SIG-M5 treated with dmso at 0.1 percent for 504 hours (cell line): ENCODE results near the gene TCL1B.
A peak's percentile ranks its signal among the peaks of the same experiment; 100 is the strongest.

Experiments
- DNase-seq: peaks from one replicate; lab custom pipeline; 2025; ENCODE audit not compliant: unreplicated experiment; lab: John Stamatoyannopoulos, UW

Gene TCL1B

DNA sequence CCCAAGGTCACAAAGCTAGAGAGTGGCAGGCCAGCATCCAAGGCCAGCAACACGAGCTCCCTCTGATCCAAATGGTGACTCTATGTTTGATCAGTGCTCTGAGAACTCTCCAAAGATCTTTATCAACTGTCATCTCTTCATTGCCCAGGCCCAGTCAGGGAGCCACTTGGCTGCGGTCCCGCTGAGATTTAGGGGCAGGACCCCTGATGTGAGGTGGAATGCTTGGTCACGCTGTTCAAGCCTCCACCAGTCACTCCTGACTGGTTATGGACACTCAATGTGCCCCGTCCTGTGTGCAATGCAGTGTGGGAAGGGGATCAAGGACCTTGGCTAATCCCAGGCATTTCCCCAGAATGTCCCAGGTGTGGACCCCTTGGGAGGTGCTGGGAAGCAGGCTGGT, 19.8 kb upstream of the TCL1B start:
- no peak for DNase-seq

DNA sequence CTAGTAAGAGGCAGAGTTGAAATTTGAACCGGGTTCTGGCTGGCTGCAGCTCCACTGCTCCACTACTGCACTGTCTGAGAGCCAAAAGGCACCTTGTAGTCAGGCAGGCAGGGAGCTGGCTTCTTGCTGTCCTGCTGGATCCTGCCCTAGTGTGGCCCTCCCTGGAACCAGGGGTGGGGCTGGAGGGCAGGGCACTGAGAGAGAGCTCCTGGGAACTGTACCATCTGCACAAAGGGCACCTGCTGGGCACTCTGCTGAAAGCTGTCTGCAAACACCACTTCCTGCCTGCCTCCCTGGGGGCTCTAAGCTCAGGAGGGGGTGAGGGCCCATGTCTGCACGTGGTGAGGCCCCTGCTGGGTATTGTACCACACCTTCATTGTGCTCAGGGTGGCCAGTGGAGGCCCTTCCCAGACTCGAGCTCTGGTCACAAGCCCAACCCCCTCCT, 19.0 kb upstream of the TCL1B start:
- DNase-seq, result no peak

DNA sequence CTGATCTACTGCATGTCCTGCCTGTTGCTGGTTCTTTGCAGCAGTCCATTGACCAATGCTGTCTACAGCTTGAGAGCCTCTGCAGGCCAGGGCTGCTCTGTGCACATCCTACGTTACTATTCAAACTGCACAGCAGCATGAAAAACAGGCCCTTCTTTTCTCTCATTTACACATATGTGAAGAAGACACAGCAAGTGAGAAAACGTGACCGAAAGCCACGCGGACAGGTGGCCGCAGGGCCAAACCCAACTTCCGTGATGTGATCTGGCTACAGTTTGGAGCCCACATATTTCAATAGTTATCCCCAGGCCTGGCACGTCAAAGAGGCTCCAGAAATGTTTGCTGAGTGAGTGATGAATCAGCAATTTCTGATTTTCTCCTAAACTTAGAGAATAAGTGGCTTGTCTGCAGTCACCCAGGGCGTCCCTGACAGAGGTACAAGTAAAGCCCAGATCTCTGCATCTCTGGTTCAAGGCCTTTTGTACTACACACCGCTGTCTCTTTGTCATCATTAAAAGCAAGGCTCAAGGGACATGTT, 17.9 kb upstream of the TCL1B start:
- no peak for DNase-seq

DNA sequence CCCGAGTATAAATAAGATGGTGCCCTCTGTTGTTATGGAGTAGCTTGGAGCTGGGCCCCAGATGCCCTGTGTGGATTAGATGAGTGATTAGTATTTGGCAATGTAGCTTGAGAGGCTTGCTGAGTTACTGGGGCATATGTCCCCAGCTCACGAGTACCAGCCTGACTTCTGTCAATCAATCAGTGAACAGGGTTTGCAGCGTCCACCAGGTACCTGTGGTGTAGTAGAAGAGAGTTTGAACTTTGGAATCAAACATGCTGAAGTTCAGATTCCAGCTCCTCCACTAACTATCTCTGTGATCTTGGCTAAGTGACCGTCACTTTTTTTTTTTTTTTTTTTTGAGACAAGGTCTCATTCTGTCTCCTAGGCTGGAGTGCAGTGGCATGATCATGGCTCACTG, 11.6 kb upstream of the TCL1B start:
- DNase-seq, result no peak

DNA sequence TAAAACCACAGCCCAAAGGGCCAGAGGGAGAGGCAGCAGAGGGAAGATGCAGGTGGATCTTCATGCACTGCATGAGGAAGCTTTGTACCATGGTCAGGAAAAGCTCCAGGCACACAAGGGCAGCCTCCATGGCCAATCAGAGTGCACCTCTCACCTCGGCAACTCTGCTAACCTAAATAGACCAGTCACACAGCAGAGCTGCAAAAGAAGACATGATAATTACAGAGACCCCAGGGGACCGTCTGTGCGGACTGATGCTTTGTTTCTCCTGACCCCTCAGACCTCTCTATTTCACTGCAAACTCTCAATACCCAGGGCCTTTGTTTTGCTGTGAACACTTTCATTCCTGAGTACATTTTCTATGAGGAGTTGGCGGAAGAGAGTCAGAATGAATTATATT, 10.7 kb upstream of the TCL1B start:
- DNase-seq, result no peak

DNA sequence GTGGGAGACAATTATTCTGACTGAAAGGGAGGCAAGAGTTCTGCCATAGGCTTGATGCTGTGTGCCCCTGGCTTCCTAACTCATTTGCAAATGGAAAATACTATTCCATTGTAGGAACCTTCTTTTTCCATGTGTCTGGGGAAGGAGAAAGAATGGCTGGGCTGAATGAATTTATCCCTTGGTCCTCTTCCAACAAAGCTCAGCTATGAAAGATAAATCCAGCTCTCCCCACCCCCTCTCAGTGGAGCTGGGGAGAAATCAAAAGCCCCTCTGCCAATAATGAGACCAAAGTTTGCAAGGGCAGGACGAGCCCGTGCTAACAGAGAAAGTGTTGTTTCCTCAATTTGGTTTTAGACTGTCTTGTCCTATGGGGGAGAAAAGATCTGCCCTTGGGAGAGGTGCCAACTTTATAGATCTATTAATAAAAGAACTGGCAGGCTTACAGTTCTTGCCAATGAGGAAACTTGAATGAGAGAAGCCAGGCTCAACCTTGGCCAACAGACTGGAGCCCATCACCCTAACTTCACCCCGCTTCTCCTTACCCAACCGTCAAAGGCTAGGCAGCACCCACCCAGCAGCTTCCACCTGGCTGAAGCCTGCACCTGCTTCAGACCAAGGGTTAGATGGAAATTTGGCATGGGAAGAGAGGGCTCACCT, 8.9 kb upstream of the TCL1B start:
- DNase-seq, result no peak

DNA sequence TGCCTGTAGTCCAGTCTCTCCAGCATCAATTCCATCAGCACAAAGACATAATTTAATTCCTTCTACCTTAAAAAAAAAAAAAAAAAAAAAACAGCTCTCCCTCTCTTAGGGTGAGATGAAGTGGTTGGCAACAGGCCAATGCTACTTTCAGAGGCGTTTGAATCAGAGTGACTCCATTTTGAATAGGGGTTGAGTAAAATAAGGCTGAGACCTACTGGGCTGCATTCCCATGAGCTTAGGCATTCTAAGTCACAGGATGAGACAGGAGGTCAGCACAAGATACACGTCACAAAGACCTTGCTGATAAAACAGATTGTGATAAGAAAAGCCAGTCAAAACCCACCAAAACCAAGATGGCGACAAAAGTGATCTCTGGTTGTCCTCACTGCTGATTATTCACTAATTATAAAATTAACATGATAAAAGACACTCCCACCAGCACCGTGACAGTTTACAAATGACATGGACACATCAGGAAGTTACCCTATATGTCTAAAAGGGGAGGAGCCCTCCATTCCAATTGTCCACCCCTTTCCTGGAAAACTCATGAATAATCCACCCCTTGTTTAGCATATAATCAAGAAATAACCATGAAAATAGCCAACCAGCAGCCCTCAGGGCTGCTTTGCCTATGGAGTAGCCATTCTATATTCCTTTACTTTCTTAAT, 6.9 kb upstream of the TCL1B start:
- no peak for DNase-seq

DNA sequence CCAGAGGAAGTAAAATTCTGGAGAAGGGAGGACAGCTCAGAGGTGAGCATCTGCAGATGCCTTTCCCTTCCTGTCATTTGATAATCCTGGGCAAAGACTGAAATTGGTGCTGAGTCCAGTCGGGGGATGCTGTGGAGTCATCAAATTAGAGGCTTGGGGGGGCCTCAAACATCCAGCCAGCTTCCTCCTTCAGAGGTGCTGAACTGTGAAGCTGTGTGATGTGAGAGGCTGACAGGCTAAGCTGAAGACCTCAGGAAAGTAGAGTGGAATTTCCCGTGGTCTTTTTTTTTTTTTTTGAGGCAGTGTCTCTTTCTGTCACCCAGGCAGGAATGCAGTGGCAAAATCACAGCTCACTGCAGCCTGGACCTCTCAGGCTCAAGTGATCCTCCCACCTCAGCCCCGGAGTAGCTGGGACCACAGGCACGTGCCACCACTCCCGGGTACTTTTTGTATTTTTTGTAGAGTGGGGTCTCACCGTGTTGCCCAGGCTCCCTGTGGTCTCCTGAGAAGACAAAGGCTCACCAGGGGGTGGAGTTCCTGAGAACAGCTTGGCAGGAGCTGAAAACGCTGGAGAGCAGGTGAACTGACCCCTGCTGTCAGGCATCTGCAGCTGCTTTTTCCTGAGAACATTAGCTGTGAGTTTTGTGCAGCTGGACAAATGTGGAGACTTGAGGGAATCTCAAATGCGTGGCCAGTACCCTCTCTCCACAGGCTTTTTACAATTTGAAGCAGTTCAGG, 6.1 kb upstream of the TCL1B start:
- no peak for DNase-seq

DNA sequence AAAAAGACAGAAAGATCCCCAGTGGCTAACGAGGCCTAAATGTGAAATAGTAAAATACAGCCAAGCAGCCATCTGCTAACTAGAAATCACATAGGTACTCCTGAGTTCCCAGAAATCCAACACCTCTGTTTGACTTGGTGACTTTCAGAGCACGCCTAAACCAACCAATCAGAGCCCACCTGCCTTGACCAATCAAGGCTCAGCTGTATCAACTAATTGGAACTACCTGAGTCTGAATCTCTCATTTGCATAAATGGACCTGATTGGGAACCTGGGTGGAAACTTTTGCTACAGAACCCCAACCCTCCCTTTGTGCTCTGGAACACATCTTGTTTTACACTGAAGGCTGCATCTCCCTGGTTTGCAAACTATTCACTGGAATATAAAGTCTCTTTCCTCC, 5.1 kb upstream of the TCL1B start:
- no peak for DNase-seq

DNA sequence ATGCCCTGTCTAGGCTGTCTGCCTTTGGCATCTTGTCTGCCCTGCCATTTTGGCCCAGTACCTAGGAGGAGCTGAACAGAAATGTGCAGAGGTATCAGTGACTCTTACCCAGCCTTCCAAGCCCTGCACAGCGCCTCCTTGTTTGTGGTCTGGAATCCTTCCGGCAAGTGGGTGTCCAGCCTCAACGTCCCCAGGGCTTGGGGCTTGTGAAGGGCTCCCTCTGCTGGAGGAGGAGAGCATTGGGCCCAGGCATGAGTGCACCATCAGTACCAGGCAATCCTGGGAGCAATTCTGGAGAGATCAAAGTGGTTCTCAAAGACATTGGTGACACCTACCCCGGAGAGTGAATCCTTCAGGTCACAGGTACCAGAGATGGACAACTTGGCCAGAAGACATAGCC, 2.4 kb upstream of the TCL1B start:
- DNase-seq, result peak; percentile 12

DNA sequence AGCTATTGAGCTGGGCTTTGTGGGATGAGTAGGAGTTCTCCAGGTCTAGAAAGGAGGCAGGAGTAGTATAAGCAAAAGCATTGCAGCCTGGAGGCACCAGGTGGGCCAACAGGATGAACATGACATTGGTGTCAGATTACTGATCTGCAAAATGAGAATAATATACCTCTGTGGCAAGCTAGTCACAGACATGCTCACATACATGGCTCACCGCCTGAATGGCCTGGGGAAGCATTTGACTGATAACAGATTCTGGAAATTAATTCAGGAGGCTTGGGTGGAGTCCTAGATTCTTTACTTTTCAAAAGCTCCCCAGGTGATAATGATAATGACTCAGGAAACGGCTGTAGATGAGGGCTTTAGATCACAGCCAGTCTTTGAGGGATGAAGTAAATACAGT, 709 bp downstream of the TCL1B start:
- no peak for DNase-seq

DNA sequence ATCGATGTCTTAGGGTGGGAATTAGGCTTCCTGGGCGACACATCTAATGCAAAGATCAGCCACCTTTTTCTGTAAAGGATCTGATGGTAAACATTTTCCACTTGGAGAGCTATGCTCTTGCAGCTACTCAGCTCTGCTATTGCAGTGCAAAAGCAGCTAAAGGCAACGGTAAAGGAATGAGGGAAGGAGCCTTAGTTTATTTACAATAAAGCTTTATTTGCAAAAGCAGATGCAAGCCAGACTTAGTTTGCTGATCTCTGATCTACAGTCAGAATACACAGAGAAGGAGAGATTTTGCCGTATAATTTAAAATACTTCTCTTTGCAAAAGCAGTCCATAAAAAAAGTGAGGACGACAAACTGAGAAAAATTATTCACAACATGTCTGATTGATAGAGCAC, 3.2 kb downstream of the TCL1B start:
- no peak for DNase-seq

DNA sequence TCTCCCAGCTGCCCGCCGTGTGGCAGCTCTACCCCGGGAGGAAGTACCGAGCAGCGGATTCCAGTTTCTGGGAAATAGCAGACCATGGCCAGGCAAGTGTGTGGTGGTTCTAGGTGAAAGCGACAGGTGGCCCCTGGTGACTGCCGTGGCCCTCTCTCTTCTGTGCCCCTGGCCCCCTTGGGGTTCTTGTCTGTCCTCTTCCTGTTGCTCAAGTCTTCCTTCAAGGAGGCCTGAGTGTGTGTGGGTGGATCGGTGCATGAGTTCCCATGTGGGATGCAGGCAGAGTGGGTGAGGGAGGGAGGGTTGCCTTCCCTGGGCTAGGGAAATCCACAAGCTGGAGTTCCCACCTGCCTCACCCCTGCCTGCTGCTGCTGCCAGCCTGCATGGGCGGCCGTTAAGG, 4.6 kb downstream of the TCL1B start:
- DNase-seq, result no peak

DNA sequence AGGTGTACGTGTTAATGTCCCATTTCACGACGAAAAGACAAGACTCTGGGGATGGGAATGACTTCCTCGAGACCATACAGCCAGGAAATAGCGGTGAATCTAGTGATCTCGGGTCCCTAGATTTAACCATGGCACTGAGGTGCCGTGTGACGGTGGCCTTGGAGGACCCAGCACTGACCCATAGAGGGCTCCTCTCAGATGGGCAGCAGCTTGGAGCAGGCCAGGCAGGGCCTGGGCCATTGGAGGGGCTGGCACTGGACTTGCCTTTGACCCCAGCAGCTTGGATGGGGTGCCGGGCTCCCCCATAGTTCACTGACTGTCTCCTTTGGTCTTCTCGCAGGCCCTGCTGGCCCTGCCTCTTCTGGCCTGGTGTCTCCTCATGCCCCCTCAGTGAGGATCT, 5.4 kb downstream of the TCL1B start:
- no peak for DNase-seq

DNA sequence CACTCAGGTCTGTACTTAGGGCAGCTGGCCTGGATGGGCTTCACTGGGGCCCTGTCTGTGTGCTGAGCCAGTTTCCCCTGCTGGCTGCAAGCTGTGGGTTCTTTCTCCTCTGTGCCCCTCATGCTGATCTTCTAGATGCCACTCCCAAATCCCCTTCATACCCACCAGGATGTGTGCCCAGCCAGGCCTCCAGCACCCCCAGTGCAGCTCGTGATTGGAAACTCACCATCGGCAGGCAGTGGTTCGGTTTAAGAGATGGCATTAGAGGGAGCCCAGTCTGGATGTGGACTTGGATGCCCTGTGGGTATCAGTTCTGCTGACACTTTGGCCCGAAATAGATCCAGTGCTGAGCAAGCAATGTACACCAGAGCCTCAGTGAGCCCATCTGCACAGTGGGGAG, 5.9 kb downstream of the TCL1B start:
- DNase-seq, result no peak

DNA sequence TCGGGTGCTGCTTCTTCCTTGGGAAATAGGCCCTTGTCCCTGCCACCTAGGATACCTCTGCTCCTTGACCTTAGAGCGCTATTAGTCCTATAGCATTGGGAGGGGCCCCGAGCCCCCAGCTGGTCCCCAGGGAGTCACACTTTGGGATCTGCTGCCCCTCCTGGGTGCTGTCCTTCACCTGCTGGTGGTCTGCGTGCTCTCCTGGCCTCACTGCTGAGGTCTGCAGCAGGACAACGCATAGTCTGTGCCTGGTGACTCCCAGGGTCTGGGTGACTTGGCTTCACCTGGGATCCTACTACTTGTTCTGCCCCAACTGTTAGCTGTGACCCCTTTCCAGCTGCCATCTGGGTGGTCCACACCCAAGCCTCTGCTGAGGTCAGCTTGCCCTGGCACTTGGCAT, 8.8 kb downstream of the TCL1B start:
- DNase-seq, result no peak

DNA sequence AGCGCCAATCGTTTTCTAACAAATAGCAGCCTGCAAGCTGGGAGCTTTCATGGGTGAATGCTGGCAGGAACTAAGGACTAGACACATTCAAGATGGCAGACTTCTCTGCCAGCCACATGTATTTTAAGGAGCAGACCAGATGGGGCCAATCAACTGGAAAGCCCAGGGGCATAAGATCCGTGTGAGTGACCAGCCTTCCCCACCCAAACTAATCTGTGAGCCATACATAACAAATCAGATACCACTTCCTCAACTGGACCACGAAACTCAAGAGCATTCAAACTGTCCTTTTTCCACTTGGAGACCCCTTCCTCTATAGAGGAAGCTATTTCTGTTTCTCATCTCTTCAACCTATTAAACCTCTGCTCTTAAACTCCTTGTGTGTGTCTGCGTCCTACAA, 9.7 kb downstream of the TCL1B start:
- no peak for DNase-seq

DNA sequence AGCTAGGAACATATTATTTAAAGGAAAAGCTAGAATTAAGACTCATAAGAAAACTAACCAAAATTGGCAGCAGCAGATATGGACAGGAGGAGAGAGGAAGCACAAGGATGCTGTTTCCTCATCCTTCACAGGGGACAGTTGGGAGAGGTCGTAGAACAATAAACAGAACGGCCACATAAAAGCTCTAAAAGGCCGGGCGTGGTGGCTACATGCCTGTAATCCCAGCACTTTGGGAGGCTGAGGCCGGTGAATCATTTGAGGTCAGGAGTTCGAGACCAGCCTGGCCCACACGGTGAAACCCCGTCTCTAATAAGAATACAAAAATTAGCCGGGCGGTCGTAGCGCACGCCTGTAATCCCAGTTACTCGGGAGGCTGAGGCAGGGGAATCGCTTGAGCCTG, 10.5 kb downstream of the TCL1B start:
- no peak for DNase-seq

DNA sequence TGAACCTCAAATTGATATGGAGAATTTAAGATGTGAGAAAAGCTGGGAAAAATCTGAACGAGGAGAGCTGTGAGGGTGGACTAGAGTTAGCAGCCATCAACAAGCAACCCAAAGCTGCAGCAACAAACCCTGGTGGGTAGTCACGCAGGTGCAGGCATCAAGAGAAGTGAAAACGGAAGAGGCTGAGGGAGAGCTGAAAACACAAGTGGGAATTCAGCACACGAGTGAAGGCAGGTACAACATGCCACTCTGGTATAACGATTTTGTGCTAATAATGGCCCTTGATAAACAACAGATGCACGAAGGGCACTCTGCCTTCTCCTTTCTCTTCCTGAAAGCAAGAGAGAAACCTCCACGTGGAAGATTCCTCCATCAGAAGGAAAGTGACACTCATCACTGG, 11.5 kb downstream of the TCL1B start:
- DNase-seq, result no peak

DNA sequence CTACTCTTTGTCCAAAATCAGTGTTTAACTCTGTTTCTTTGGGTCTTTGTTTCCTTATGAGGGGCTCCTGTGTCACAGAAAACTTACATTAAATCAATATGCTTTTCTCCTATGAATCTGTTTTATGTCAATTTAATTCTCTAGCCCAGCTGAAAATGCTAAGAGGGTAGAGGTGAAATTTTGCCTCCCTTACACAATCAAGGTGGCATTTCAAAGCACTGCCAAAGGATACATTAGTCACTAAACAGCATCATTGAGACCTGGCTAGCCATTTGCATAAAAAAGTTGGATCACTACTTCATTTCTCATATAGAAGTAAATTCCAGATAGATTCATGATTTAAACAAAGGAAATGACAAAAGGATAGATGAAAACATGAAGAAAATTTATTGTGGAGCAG, 12.1 kb downstream of the TCL1B start:
- no peak for DNase-seq

DNA sequence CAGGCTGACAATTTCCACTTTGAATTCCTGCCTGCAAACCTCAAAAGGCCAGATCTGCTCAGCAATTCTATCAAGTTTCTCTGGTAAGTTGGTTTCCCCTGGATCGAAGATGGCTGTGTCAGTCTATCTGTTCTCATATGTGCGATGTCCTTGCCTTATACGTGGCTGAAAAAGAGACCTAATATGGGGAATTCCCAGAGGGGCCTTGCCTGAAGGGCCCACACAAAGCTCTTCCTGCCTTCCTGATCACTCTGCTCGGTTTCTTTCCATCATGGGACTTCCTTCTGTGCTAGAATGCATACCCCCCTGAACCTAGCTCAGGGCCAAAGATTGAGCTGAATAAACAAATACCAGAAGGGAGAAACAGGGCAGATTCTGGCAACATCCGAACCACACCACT, 13.2 kb downstream of the TCL1B start:
- no peak for DNase-seq
